Calu3 (cell line): Measurements from ENCODE around the gene MYLIP. TPM values are rescaled to one million over a fixed set of nuclear protein-coding genes. Genes with fewer than 3 reads are reported as not detected.

Source experiments
- BruUV-seq: library from RNA; stranded (reverse); fragments of 400-500 nt; replicated peaks from 2 replicates; lab custom pipeline; 2021; lab: Mats Ljungman, UMichigan
- CTCF ChIA-PET: fragments of 300-600 bp; sonication (Branson Sonifier 250); formaldehyde crosslinking; loops from one replicate; lab custom pipeline; 2022; ENCODE audit warnings: antibody characterized with exemption; lab: Charles Lee
- DNase-seq: peaks from one replicate; pipeline ENCODE4 v3.0.0; 2022
- H3K27ac Mint-ChIP-seq: one replicate; pipeline ENCODE4 v1.8.0; 2022; ENCODE audit warnings: mixed read lengths; ENCODE audit not compliant: unreplicated experiment
- H3K27me3 Mint-ChIP-seq: one replicate; pipeline ENCODE4 v1.8.0; 2022; ENCODE audit warnings: mixed read lengths; ENCODE audit not compliant: unreplicated experiment
- H3K36me3 Mint-ChIP-seq: one replicate; pipeline ENCODE4 v1.8.0; 2022; ENCODE audit warnings: mild to moderate bottlenecking, moderate library complexity, mixed read lengths; ENCODE audit not compliant: insufficient read depth, unreplicated experiment
- H3K4me1 Mint-ChIP-seq: one replicate; pipeline ENCODE4 v1.8.0; 2022; ENCODE audit warnings: mild to moderate bottlenecking, low read depth, mixed read lengths; ENCODE audit not compliant: unreplicated experiment
- H3K4me3 Mint-ChIP-seq: one replicate; pipeline ENCODE4 v1.8.0; 2022; ENCODE audit warnings: mild to moderate bottlenecking, low read depth, moderate library complexity, mixed read lengths; ENCODE audit not compliant: unreplicated experiment
- H3K9me3 Mint-ChIP-seq: one replicate; pipeline ENCODE4 v1.8.0; 2022; ENCODE audit warnings: low read depth, mixed read lengths; ENCODE audit not compliant: unreplicated experiment
- CTCF ChIP-seq: fragments of 200-600 bp; IDR thresholded peaks from one replicate; pipeline ENCODE4 v1.8.0; 2022; ENCODE audit warnings: antibody characterized with exemption; ENCODE audit not compliant: unreplicated experiment
- intact Hi-C: fragments of 100-400 bp; cut with micrococcal nuclease; formaldehyde crosslinking; loops from one replicate; pipeline ENCODE4 v1.10.0; 2022; ENCODE audit not compliant: unreplicated experiment
- total RNA-seq: library from RNA; stranded (reverse); gene quantifications from 2 replicates; pipeline ENCODE4 v1.2.3, GENCODE V29; 2022

The MYLIP gene
- total RNA-seq, 1 experiment from 2014 or later = 8.1 TPM

- CTCF ChIA-PET = interaction anchor here (0.7 kb wide), 1 partner anchor 27 kb away, joined by 3 read pairs; no protein-coding TSS in a partner anchor
These were observed 17.1 kb downstream of the MYLIP start for GRCh38 chr6:16146028-16146427.

GRCh38 chr6:16146527-16146955 is 17.7 kb downstream of the MYLIP start:
- no peak overlapping the region for H3K4me3 Mint-ChIP-seq
- no TSS peak for BruUV-seq
- H3K9me3 Mint-ChIP-seq = no peaks in the 10 kb centered on the region
- H3K4me1 Mint-ChIP-seq = peaks cover 22% of the 10 kb centered on the region
- H3K36me3 Mint-ChIP-seq = peaks cover 9% of the 10 kb centered on the region
- DNase-seq = no peak
- H3K27me3 Mint-ChIP-seq = no peaks in the 10 kb centered on the region
- CTCF ChIA-PET = interaction anchor here (0.6 to 0.7 kb wide), 3 partner anchors 18 to 36 kb away, joined by 3 read pairs; no protein-coding TSS in a partner anchor
- intact Hi-C loops = no loop called here
- no peak for TF ChIP-seq CTCF
- H3K27ac Mint-ChIP-seq = no peak overlapping the region

More at GRCh38 chr6:16146028-16146427, 17.1 kb downstream of the MYLIP start:
- no peak overlapping the region for H3K4me3 Mint-ChIP-seq
- no TSS peak for BruUV-seq
- peaks cover 22% of the 10 kb centered on the region for H3K4me1 Mint-ChIP-seq
- H3K36me3 Mint-ChIP-seq = peaks cover 9% of the 10 kb centered on the region
- no peak for TF ChIP-seq CTCF
- no peaks in the 10 kb centered on the region for H3K9me3 Mint-ChIP-seq
- DNase-seq = peak; percentile 5
- H3K27me3 Mint-ChIP-seq = no peaks in the 10 kb centered on the region
- intact Hi-C loops = no loop called here
- no peak overlapping the region for H3K27ac Mint-ChIP-seq

GRCh38 chr6:16148498-16148897 is 19.6 kb downstream of the MYLIP start:
- no TSS peak for BruUV-seq
- Mint-ChIP-seq H3K9me3 (no peaks in the 10 kb centered on the region), H3K27me3 (no peaks in the 10 kb centered on the region), H3K27ac (peak overlapping the region; percentile 52), H3K36me3 (peaks cover 9% of the 10 kb centered on the region), H3K4me1 (peaks cover 22% of the 10 kb centered on the region), H3K4me3 (peak overlapping the region; percentile 40)
- intact Hi-C loops = no loop called here
- CTCF ChIA-PET = interaction anchor here (0.7 to 0.9 kb wide), 4 partner anchors 17 to 35 kb away, joined by 3 to 8 read pairs (median 4); partner anchors contain the start of gene MYLIP
- peak; percentile 57 for DNase-seq
- no peak for TF ChIP-seq CTCF

- CTCF ChIA-PET = no interaction called here
- no peak overlapping the region for H3K4me3 Mint-ChIP-seq
- no peaks in the 10 kb centered on the region for H3K9me3 Mint-ChIP-seq
- no peaks in the 10 kb centered on the region for H3K27me3 Mint-ChIP-seq
- intact Hi-C loops = no loop called here
- no TSS peak for BruUV-seq
- TF ChIP-seq CTCF = no peak
- peaks cover 9% of the 10 kb centered on the region for H3K36me3 Mint-ChIP-seq
- no peak for DNase-seq
- H3K27ac Mint-ChIP-seq = no peak overlapping the region
- H3K4me1 Mint-ChIP-seq = peaks cover 22% of the 10 kb centered on the region
These were observed 20.4 kb downstream of the MYLIP start for GRCh38 chr6:16149305-16149704.
